ENCODE measurements around the gene PARP9.

- no peak for TF ChIP-seq CTCF (IDR thresholded peaks at IDR 0.05)
- TF ChIP-seq POLR2A (IDR thresholded peaks at IDR 0.05), result no peak
Measured at GRCh38 chr3:122533480-122533879, 30.6 kb downstream of the PARP9 start.
